ENCODE measurements around the gene TST.

GRCh38 chr22:37028692-37029674, 9.7 kb upstream of the TST start:
- TF ChIP-seq, protein P1, sequence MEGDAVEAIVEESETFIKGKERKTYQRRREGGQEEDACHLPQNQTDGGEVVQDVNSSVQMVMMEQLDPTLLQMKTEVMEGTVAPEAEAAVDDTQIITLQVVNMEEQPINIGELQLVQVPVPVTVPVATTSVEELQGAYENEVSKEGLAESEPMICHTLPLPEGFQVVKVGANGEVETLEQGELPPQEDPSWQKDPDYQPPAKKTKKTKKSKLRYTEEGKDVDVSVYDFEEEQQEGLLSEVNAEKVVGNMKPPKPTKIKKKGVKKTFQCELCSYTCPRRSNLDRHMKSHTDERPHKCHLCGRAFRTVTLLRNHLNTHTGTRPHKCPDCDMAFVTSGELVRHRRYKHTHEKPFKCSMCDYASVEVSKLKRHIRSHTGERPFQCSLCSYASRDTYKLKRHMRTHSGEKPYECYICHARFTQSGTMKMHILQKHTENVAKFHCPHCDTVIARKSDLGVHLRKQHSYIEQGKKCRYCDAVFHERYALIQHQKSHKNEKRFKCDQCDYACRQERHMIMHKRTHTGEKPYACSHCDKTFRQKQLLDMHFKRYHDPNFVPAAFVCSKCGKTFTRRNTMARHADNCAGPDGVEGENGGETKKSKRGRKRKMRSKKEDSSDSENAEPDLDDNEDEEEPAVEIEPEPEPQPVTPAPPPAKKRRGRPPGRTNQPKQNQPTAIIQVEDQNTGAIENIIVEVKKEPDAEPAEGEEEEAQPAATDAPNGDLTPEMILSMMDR (IDR thresholded peaks at IDR 0.05), result no peak
- TF ChIP-seq POLR2A (IDR thresholded peaks at IDR 0.05) (no peak), POLR2AphosphoS5 (IDR thresholded peaks at IDR 0.05) (no peak), EP300 (IDR thresholded peaks at IDR 0.05) (no peak)
